Measurements from ENCODE around the gene DOCK2. TPM values are rescaled to one million over a fixed set of nuclear protein-coding genes. Genes with fewer than 3 reads are reported as not detected.
"Not testable (repeated sequence)": the region's sequence is repeated elsewhere in the genome, so short reads cannot be mapped to it uniquely, and the experiment has no call there.

The DOCK2 gene
- total and polyA plus RNA-seq, 2 experiments from 2014 or later: 6.5 to 10.4 TPM

DNA sequence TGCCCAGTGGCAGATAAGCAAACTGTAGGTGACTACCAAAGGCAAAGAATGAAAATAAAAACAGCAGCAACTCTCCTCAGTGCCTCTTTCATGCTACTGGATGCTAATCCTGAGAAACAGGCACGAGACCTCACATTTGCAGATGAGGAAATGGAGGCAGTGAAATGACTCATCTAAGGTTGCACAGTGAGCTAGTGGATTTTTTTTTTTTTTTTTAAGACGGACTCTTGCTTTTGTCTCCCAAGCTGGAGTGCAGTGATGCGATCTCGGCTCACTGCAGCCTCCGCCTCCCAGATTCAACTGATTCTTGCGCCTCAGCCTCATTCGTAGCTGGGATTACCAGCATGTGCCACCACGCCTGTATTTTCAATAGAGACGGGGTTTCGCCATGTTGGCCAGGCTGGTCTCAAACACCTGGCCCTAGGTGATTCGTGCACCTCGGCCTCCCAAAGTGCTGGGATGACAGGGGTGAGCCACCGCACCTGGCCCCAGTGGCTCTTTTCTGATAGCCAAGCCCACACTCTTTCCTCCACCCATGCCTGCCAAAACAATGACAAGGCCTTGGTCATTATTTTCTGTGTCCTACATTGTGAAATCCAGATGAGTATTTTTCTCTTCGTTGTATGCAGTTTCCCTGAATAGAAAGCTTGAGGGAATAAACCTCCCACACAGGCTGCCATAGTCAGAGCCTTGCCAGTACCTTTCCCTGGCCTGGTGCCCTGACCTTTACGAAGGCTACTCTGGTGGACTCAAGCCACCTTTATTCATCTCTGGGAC is 19.2 kb downstream of the DOCK2 start:
- H3F3A ChIP-seq (ENCODE audit: insufficient read depth): peaks cover 15% of the 10 kb centered on the region
- WGBS, 2 experiments (ENCODE audit: low coverage in 1 of 2, low lambda C conversion rate in 2 of 2, missing lambda C conversion rate in 2 of 2): 82 to 86% methylated on average over 15 of the region's 15 CpGs
- no peaks in the 10 kb centered on the region for H4K20me1 ChIP-seq (ENCODE audit: insufficient read depth)
- in situ Hi-C loops (cut with MboI): no loop called here
- H3K9me3 ChIP-seq (ENCODE audit: low read depth): no peaks in the 10 kb centered on the region
- 0 out of 2 replicates have a peak overlapping the region, but pooled peaks have one; percentile 1 for H3K9ac ChIP-seq
- H3K27ac ChIP-seq: peak overlapping the region; percentile 69
- H3K4me2 ChIP-seq (ENCODE audit: unreplicated experiment): no peak overlapping the region
- no peaks in the 10 kb centered on the region for H3K27me3 ChIP-seq (replicated peaks; ENCODE audit: insufficient read depth)
- peaks cover 20% of the 10 kb centered on the region for H3K4me1 ChIP-seq (ENCODE audit: insufficient read depth)
- H3K36me3 ChIP-seq (ENCODE audit: low read depth): no peaks in the 10 kb centered on the region
- H3K79me2 ChIP-seq (ENCODE audit: insufficient read depth): no peaks in the 10 kb centered on the region
- no peak overlapping the region for H3K4me3 ChIP-seq
- peak; percentile 71 for DNase-seq
- no peak for TF ChIP-seq EZH2 (IDR thresholded peaks at IDR 0.05; ENCODE audit: insufficient read depth, poor library complexity, severe bottlenecking)
- H3K9me2 ChIP-seq (ENCODE audit: insufficient read depth): no peaks in the 10 kb centered on the region
- no peak overlapping the region; the same call in 1 of the 2 replicates for H2AFZ ChIP-seq

DNA sequence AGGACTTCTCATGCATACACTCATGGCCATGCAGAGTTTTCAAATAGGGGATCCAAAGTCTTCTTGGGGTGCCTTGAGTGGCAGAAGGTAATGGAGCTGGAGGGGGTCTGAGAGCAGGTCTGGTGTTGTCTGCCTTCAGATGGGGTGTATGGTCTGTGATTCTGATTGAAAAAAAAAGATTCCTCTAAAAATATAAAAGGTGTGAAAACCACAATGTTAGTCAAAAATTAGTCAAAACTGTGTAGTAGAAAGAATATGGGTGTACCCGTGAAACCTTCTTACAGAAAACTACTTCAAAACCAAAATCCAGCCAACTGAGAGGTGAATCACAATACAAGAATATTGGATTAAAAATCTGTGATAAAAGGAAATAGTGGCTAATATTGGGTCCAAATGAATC is 20.1 kb downstream of the DOCK2 start:
- peak; percentile 10 for DNase-seq
- 56 to 77% methylated on average over 1 of the region's 1 CpG for WGBS, 2 experiments (ENCODE audit: low coverage in 1 of 2, low lambda C conversion rate in 2 of 2, missing lambda C conversion rate in 2 of 2)
- peak overlapping the region; percentile 69 for H3K27ac ChIP-seq

DNA sequence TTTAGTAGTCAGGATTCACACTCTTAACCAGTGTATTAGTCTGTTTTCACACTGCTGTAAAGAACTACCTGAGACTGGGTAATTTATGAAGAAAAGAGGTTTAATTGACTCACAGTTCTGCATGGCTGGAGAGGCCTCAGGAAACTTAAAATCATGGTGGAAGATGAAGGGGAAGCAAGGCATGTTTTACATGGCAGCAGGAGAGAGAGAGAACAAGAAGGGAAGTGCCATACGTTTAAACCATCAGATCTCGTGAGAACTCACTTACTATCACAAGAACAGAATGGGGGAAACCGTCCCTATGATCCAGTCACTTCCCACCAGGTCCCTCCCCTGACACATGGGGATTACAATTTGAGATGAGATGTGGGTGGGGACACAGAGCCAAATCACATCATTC is 25.4 kb downstream of the DOCK2 start:
- H3K4me3 ChIP-seq; H3K9me3 ChIP-seq (ENCODE audit: low read depth); in situ Hi-C loops (cut with MboI); H3K4me1 ChIP-seq (ENCODE audit: insufficient read depth); H4K20me1 ChIP-seq (ENCODE audit: insufficient read depth); H3K27me3 ChIP-seq (replicated peaks; ENCODE audit: insufficient read depth); H3K9me2 ChIP-seq (ENCODE audit: insufficient read depth); DNase-seq; H2AFZ ChIP-seq; H3K36me3 ChIP-seq (ENCODE audit: low read depth); H3K27ac ChIP-seq; H3F3A ChIP-seq (ENCODE audit: insufficient read depth); H3K4me2 ChIP-seq (ENCODE audit: unreplicated experiment); H3K9ac ChIP-seq; H3K79me2 ChIP-seq (ENCODE audit: insufficient read depth): not testable (repeated sequence)
- 75 to 80% methylated on average over 3 of the region's 3 CpGs for WGBS, 2 experiments (ENCODE audit: low coverage in 1 of 2, low lambda C conversion rate in 2 of 2, missing lambda C conversion rate in 2 of 2)

More for the DNA sequence above, 20.1 kb downstream of the DOCK2 start:
- Histone ChIP-seq H3K27me3 (replicated peaks; ENCODE audit: insufficient read depth) (no peaks in the 10 kb centered on the region), H3K4me3 (no peak overlapping the region), H3K36me3 (ENCODE audit: low read depth) (no peaks in the 10 kb centered on the region), H3K9me2 (ENCODE audit: insufficient read depth) (no peaks in the 10 kb centered on the region), H3K79me2 (ENCODE audit: insufficient read depth) (no peaks in the 10 kb centered on the region), H3K9me3 (ENCODE audit: low read depth) (no peaks in the 10 kb centered on the region), H3K4me1 (ENCODE audit: insufficient read depth) (peaks cover 14% of the 10 kb centered on the region), H3K4me2 (ENCODE audit: unreplicated experiment) (no peak overlapping the region), H3F3A (ENCODE audit: insufficient read depth) (peaks cover 11% of the 10 kb centered on the region), H2AFZ (no peak overlapping the region; the same call in 1 of the 2 replicates), H4K20me1 (ENCODE audit: insufficient read depth) (no peaks in the 10 kb centered on the region), H3K9ac (0 out of 2 replicates have a peak overlapping the region, but pooled peaks have one; percentile 1)
- TF ChIP-seq EZH2phosphoT487 (IDR thresholded peaks at IDR 0.05; ENCODE audit: insufficient read depth, low read depth) (no peak), EZH2 (IDR thresholded peaks at IDR 0.05; ENCODE audit: insufficient read depth, poor library complexity, severe bottlenecking) (no peak)
- in situ Hi-C loops (cut with MboI): no loop called here

DNA sequence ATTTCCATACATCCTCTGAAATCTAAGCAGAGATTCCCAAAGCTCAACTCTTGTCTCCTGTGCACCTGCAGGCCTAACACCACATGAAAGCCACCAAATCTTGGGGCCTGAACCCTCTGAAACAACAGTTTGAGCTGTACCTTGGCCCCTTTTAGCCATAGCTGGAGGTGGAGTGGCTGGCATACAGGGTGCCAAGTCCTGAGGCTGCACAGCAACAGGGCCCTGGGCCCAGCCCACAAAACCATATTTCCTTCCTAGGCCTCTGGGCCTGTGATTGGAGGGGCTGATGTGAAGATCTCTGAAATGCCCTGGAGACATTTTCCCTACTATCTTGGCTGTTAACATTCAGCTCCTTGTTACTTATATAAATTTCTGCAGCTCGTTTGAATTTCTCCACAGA is 26.5 kb downstream of the DOCK2 start:
- no peaks in the 10 kb centered on the region for H3K36me3 ChIP-seq (ENCODE audit: low read depth)
- no peaks in the 10 kb centered on the region for H3K9me3 ChIP-seq (ENCODE audit: low read depth)
- H3K4me3 ChIP-seq: no peak overlapping the region
- in situ Hi-C loops (cut with MboI): no loop called here
- H3F3A ChIP-seq (ENCODE audit: insufficient read depth): no peaks in the 10 kb centered on the region
- no peak overlapping the region for H3K4me2 ChIP-seq (ENCODE audit: unreplicated experiment)
- no peak overlapping the region for H2AFZ ChIP-seq
- no peaks in the 10 kb centered on the region for H3K79me2 ChIP-seq (ENCODE audit: insufficient read depth)
- DNase-seq: no peak
- no peaks in the 10 kb centered on the region for H4K20me1 ChIP-seq (ENCODE audit: insufficient read depth)
- no peak overlapping the region for H3K9ac ChIP-seq
- no peak for TF ChIP-seq EZH2 (IDR thresholded peaks at IDR 0.05; ENCODE audit: insufficient read depth, poor library complexity, severe bottlenecking)
- no peak for TF ChIP-seq EZH2phosphoT487 (IDR thresholded peaks at IDR 0.05; ENCODE audit: insufficient read depth, low read depth)
- 35 to 41% methylated on average over 1 of the region's 1 CpG for WGBS, 2 experiments (ENCODE audit: low coverage in 1 of 2, low lambda C conversion rate in 2 of 2, missing lambda C conversion rate in 2 of 2)
- no peak overlapping the region for H3K27ac ChIP-seq
- no peaks in the 10 kb centered on the region for H3K9me2 ChIP-seq (ENCODE audit: insufficient read depth)
- H3K4me1 ChIP-seq (ENCODE audit: insufficient read depth): peaks cover 4% of the 10 kb centered on the region
- no peaks in the 10 kb centered on the region for H3K27me3 ChIP-seq (replicated peaks; ENCODE audit: insufficient read depth)
